MM.1S (cell line): ENCODE results near the gene SERPINB4.

ENCODE experiments used
- EZH2 ChIP-seq: fragments of 300-600 bp; sonication (generic); optimal IDR thresholded peaks from 2 replicates; pipeline ENCODE3; 2017; ENCODE audit warnings: low read depth, mild to moderate bottlenecking, antibody characterized with exemption, low read length, mixed read lengths
- TF ChIP-seq, protein P1 (sequence below): fragments of 300-600 bp; sonication (generic); IDR thresholded peaks from 2 replicates; pipeline ENCODE4 v1.5.1; 2016; ENCODE audit warnings: antibody characterized with exemption, low read length, mixed read lengths

DNA sequence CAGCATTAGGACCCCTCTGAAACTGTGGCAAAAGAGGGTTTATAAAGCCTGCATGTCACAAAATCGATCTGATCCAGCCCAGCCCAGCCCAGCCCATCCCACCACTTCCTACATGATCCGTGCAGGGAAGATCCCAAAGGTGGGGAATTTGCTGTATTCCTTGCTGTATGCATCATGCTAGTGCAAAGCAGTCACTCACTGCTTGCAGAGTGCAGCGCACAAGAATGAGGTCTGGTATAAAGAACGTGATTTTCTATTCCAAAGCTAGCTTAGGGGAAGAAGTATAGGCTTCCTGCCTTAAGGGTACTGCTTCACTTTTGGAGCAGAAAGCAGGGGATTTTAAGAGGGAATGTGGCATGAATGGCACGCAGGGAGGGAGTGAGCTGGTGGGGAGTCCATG, 39.8 kb upstream of the SERPINB4 start:
- TF ChIP-seq, protein P1, sequence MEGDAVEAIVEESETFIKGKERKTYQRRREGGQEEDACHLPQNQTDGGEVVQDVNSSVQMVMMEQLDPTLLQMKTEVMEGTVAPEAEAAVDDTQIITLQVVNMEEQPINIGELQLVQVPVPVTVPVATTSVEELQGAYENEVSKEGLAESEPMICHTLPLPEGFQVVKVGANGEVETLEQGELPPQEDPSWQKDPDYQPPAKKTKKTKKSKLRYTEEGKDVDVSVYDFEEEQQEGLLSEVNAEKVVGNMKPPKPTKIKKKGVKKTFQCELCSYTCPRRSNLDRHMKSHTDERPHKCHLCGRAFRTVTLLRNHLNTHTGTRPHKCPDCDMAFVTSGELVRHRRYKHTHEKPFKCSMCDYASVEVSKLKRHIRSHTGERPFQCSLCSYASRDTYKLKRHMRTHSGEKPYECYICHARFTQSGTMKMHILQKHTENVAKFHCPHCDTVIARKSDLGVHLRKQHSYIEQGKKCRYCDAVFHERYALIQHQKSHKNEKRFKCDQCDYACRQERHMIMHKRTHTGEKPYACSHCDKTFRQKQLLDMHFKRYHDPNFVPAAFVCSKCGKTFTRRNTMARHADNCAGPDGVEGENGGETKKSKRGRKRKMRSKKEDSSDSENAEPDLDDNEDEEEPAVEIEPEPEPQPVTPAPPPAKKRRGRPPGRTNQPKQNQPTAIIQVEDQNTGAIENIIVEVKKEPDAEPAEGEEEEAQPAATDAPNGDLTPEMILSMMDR, result no peak
- TF ChIP-seq EZH2, result no peak
